ENCODE results near the gene COL24A1. TPM values are rescaled to one million over a fixed set of nuclear protein-coding genes. Genes with fewer than 3 reads are reported as not detected.

The COL24A1 gene
- total RNA-seq, 1 experiment from 2014 or later: 0.08 TPM

GRCh38 chr1:85816606-85817005 lies 340.0 kb downstream of the COL24A1 start:
- TF ChIP-seq TCF7L2 (IDR thresholded peaks at IDR 0.05; ENCODE audit: low read depth, low read length): no peak
- no peak for TF ChIP-seq CTCF (IDR thresholded peaks at IDR 0.05)
- TF ChIP-seq SIN3A (IDR thresholded peaks at IDR 0.05; ENCODE audit: borderline replicate concordance, insufficient read depth, low read depth, low read length): no peak
- TF ChIP-seq POLR2AphosphoS5 (IDR thresholded peaks at IDR 0.05; ENCODE audit: low read depth, low read length): no peak
- TF ChIP-seq REST (IDR thresholded peaks at IDR 0.05; ENCODE audit: insufficient read depth in 1 of 2, low read depth in 2 of 2, low read length in 1 of 2): no peak
- H3K4me1 ChIP-seq (ENCODE audit: control insufficient read depth, insufficient read depth, low read length): no peaks in the 10 kb centered on the region
- H3K36me3 ChIP-seq (ENCODE audit: control insufficient read depth, insufficient read depth, low read length): no peaks in the 10 kb centered on the region
- DNase-seq (ENCODE audit: low read depth, low spot score) (no peak), ATAC-seq (no peak)
- no peaks in the 10 kb centered on the region for H3K27me3 ChIP-seq (ENCODE audit: control insufficient read depth, insufficient read depth, low read length)
- BruUV-seq (replicated peaks): no TSS peak
- POLR2A ChIA-PET: no interaction called here
- no peak overlapping the region for H3K4me3 ChIP-seq (ENCODE audit: low read depth in 2 of 2, low read length in 2 of 2)
- no peaks in the 10 kb centered on the region for H3K9me3 ChIP-seq (ENCODE audit: control insufficient read depth, insufficient read depth, low read depth, low read length)
- in situ Hi-C loops (cut with HindIII; ENCODE audit: low pct_unique_long_range_greater_than_20kb, low sequenced_read_pairs) (no loop called here), intact Hi-C loops (cut with micrococcal nuclease; ENCODE audit: unreplicated experiment) (no loop called here)
- CTCF ChIA-PET: interaction anchor here (0.7 kb wide), 1 partner anchor 72 kb away, joined by 4 read pairs; no protein-coding TSS in a partner anchor
- H3K27ac ChIP-seq (ENCODE audit: low read length): no peak overlapping the region

GRCh38 chr1:85815906-85816305 lies 340.7 kb downstream of the COL24A1 start:
- DNase-seq (ENCODE audit: low read depth, low spot score): no peak
- H3K4me1 ChIP-seq (ENCODE audit: control insufficient read depth, insufficient read depth, low read length): no peaks in the 10 kb centered on the region
- no peaks in the 10 kb centered on the region for H3K9me3 ChIP-seq (ENCODE audit: control insufficient read depth, insufficient read depth, low read depth, low read length)
- CTCF ChIA-PET: interaction anchor here (0.6 kb wide), 1 partner anchor 123 kb away, joined by 4 read pairs; no protein-coding TSS in a partner anchor
- intact Hi-C loops (cut with micrococcal nuclease; ENCODE audit: unreplicated experiment): no loop called here
- H3K27ac ChIP-seq (ENCODE audit: low read length): no peak overlapping the region
- ATAC-seq: no peak
- H3K36me3 ChIP-seq (ENCODE audit: control insufficient read depth, insufficient read depth, low read length): no peaks in the 10 kb centered on the region
- no peaks in the 10 kb centered on the region for H3K27me3 ChIP-seq (ENCODE audit: control insufficient read depth, insufficient read depth, low read length)
- in situ Hi-C loops (cut with HindIII; ENCODE audit: low pct_unique_long_range_greater_than_20kb, low sequenced_read_pairs): no loop called here
- no TSS peak for BruUV-seq (replicated peaks)
- TF ChIP-seq REST (IDR thresholded peaks at IDR 0.05; ENCODE audit: insufficient read depth in 1 of 2, low read depth in 2 of 2, low read length in 1 of 2): no peak
- TF ChIP-seq CTCF (IDR thresholded peaks at IDR 0.05): no peak
- TF ChIP-seq TCF7L2 (IDR thresholded peaks at IDR 0.05; ENCODE audit: low read depth, low read length): no peak
- TF ChIP-seq POLR2AphosphoS5 (IDR thresholded peaks at IDR 0.05; ENCODE audit: low read depth, low read length): no peak
- TF ChIP-seq SIN3A (IDR thresholded peaks at IDR 0.05; ENCODE audit: borderline replicate concordance, insufficient read depth, low read depth, low read length): no peak
- H3K4me3 ChIP-seq (ENCODE audit: low read depth in 2 of 2, low read length in 2 of 2): no peak overlapping the region
- POLR2A ChIA-PET: no interaction called here

All from Panc1 (cell line).